GM15510 (cell line): Measurements from ENCODE around the gene AQP10.

Source experiments
- POLR2A ChIP-seq: IDR thresholded peaks from 3 replicates; pipeline ENCODE4 v1.6.1; 2011; ENCODE audit warnings: borderline replicate concordance; ENCODE audit not compliant: insufficient read length; ENCODE audit errors: extremely low read depth

Gene AQP10

DNA sequence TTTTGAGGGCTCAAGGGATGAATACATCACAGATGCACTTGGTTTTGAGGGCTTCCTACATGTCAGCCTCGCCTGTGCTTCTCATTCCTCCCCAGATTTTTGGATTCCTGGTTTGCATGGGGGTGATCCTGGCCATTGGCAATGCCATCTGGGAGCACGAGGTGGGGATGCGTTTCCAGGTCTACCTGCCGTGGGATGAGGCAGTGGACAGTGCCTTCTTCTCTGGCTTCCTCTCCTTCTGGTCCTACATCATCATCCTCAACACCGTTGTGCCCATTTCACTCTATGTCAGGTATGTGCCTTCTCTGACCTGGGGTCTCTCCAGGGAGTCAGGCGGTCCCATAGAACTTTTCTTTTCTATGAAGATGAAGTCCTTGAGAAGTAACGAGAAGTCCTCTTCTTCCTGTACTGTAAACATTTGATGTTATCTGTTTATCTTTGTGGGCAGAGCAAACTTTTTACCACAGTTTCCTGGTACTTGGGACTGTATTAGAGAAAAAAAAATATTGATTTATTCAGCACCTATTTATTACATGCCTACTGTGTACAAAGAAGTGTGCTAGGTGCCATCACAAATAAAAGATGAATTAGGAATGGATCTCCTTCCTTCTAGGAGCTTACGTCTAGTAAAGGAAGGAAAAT lies 16.5 kb downstream of the AQP10 start:
- no peak for TF ChIP-seq POLR2A

GRCh38 chr1:154338875-154339274 lies 18.0 kb downstream of the AQP10 start:
- TF ChIP-seq POLR2A, result no peak

DNA sequence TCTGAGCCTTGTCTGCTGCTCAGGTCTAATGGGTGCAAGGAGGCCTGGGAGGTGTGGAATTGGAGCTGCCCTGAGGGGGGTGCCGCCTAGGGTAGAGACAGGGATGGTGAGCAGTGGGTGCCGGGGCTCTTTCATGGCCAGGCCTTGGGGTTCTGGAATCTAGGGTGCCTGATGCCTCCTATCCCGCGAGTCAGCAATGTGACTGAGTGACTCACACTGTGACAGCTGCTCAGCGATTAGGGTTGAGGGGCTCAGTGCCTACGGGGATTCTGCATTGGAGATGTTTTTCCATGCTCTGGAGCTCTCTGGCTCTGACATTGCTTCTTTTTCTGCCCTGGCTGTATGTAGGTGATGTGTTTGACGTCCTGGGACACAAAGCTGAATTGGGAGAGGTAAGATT lies 21.2 kb downstream of the AQP10 start:
- no peak for TF ChIP-seq POLR2A

DNA sequence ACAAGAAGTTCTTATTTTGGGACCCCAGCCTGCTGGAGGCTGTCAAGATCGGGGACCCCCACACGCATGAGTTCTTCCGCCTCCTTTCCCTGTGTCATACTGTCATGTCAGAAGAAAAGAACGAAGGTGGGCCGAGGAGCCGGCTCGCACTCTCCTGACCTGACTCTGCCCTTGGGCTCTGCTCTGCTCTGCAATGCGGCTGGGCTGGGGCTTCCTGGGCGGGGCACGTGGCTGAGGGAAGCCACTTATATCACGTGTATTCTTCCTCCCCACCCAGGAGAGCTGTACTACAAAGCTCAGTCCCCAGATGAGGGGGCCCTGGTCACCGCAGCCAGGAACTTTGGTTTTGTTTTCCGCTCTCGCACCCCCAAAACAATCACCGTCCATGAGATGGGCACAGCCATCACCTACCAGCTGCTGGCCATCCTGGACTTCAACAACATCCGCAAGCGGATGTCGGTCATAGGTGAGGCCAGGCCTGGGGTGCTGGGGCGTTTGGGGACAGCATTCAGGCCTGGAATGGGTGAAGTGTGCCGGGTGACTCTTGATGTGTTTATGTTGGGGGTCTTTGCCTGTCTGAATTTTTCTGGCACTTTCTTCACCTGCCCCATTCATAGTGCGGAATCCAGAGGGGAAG lies 22.1 kb downstream of the AQP10 start:
- no peak for TF ChIP-seq POLR2A

DNA sequence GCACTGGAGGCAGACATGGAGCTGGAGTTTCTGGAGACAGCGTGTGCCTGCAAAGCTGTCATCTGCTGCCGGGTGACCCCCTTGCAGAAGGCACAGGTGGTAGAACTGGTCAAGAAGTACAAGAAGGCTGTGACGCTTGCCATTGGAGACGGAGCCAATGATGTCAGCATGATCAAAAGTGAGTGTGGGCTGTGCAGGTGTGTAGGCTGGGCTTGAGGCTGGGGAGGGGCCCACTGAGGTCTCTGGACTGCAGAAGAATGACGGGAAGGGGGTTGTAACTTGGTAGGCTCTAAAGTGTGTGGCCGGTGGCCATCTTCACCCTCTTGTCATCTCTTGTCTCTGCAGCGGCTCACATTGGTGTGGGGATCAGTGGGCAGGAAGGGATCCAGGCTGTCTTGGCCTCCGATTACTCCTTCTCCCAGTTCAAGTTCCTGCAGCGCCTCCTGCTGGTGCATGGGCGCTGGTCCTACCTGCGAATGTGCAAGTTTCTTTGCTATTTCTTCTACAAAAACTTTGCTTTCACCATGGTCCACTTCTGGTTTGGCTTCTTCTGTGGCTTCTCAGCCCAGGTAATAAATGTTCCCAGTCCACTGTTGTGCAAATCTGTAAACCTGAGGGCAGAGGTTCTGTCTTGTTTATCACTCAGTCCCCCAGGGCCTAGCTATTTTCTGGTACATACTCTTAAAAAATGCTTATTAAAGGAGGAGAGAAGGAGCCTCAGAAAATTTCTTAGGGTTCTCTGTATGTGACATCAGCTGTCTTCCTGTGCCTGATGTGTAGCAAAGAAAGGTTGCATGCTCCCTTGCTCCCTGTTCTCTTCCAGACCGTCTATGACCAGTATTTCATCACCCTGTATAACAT lies 24.3 kb downstream of the AQP10 start:
- TF ChIP-seq POLR2A, result no peak

GRCh38 chr1:154346276-154346917 lies 25.5 kb downstream of the AQP10 start:
- no peak for TF ChIP-seq POLR2A

GRCh38 chr1:154347961-154348360 lies 27.1 kb downstream of the AQP10 start:
- TF ChIP-seq POLR2A, result no peak

- TF ChIP-seq POLR2A, result no peak
These were observed 27.7 kb downstream of the AQP10 start for GRCh38 chr1:154348429-154349076.

DNA sequence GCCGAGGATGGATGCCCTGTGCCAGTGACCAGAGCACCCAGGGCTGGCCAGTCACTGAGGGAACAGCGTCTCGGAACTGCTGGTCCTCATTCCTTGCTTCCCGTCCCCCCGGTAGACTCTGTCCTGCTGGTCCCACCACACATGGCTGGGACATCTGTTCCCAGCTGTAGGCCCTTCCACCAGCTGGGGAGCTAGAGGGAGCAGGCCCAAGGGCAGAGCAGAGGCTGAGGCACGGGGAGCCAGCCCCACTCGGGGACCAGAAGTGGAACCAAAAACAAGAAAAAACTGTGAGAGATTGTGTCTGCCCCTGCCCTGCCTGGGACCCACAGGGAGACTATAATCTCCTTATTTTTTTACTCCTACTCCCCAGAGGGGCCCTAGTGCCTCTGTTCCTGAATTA lies 28.2 kb downstream of the AQP10 start:
- TF ChIP-seq POLR2A, result no peak

- no peak for TF ChIP-seq POLR2A
These were observed 29.5 kb downstream of the AQP10 start for GRCh38 chr1:154350383-154350782.

DNA sequence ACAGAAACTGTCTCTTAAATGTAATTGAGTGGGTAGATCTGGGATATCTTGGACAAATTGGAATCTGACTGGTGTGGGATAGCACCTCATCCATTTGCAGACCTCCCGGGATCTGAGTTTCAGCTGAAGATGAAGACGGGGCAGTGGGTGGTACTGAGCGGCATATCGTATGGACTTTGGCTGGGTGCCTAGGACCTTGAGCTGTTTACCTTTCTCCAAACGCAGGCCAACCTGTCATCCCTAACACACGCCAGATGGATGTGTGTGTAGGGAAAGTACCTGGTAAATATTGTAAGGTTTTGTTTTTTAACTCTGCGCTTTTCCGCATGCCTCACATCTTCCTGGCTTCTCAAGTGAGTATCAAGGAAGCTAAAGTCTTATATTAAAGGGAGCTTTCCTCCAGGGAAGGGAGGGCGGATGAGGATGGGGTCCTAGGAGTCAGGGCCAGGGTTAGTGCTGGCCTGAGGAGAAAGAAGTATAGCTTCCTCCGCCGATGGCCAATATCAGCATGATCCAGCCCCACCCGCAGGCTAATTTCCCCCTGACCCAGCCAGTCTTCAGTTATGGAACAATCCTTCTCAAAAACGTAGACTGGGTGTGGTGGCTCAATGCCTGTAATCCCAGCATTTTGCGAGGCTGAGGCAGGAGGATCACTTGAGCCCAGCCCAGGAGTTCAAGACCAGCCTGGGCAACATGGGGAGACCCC lies 30.6 kb downstream of the AQP10 start:
- TF ChIP-seq POLR2A, result no peak

- no peak for TF ChIP-seq POLR2A
These were observed 31.3 kb downstream of the AQP10 start for GRCh38 chr1:154352245-154352580.

GRCh38 chr1:154352581-154353459 lies 31.9 kb downstream of the AQP10 start:
- no peak for TF ChIP-seq POLR2A

DNA sequence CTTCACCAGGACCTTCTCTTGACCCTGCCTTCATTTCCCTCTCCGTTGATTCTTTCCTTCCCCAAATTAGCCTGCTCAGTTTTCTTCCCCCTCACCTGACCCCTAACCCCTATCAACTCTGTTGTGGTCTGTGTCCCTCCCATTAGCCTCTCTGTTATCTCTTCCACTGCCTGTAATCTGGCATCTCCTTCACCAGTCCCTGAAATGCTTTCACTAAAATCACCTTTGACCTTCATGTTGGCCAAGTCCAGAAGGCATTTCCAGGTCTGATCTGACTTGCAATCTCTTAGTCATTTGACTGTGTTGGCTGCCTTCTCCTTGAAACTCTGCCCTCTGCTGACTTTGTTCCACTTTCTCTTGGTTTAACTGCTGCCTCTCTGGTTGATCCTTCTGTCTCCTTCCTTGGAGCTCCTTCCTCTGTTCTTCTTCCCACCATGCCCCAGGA lies 32.6 kb downstream of the AQP10 start:
- TF ChIP-seq POLR2A, result no peak

GRCh38 chr1:154353966-154354365 lies 33.1 kb downstream of the AQP10 start:
- no peak for TF ChIP-seq POLR2A
